Measurements from ENCODE around the gene EVL.

DNA sequence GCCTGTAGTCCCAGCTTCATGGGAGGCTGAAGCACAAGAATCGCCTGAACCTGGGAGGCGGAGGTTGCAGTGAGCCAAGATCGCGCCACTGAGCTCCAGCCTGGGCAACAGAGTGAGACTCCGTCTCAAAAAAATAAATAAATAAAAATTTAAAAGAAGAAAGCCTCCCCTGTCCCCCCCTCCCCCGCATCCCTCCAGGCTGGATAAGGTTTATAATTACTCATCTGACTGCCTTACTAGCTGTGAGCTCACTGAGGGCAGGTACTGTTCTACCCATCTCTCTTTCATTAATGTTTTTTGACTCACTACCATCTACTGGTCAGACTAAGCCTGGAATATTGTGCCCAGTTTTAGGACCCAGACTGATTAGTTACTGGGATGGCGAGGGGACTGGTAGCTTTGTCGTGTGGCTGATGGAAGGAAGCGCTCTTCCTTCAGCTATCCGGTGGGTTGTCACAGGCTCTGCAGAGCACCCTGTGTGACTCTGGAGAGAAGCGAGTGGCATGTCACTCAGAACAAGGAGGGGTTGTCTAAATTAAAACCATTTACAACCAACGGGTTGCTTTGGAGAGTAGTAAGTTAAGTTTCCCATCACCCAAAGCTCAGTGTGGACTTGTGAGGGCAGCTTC, 16.9 kb downstream of the EVL start:
- no peak for TF ChIP-seq POLR2A (IDR thresholded peaks at IDR 0.05)
- TF ChIP-seq, protein P1, sequence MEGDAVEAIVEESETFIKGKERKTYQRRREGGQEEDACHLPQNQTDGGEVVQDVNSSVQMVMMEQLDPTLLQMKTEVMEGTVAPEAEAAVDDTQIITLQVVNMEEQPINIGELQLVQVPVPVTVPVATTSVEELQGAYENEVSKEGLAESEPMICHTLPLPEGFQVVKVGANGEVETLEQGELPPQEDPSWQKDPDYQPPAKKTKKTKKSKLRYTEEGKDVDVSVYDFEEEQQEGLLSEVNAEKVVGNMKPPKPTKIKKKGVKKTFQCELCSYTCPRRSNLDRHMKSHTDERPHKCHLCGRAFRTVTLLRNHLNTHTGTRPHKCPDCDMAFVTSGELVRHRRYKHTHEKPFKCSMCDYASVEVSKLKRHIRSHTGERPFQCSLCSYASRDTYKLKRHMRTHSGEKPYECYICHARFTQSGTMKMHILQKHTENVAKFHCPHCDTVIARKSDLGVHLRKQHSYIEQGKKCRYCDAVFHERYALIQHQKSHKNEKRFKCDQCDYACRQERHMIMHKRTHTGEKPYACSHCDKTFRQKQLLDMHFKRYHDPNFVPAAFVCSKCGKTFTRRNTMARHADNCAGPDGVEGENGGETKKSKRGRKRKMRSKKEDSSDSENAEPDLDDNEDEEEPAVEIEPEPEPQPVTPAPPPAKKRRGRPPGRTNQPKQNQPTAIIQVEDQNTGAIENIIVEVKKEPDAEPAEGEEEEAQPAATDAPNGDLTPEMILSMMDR (IDR thresholded peaks at IDR 0.05): no peak
- no peak for TF ChIP-seq POLR2AphosphoS5 (IDR thresholded peaks at IDR 0.05)

Measured in prostate gland (tissue), 2 donors.